HepG2 (cell line): ENCODE results near the gene IFT172. TPM values are rescaled to one million over a fixed set of nuclear protein-coding genes. Genes with fewer than 3 reads are reported as not detected.

ENCODE experiments used
- AGO2 ChIP-seq: fragments of 200-400 bp; formaldehyde crosslinking; optimal IDR thresholded peaks from 2 replicates; pipeline ENCODE3; 2017; ENCODE audit warnings: mild to moderate bottlenecking, low read depth, low read length, moderate library complexity
- AKAP8 ChIP-seq: sonication (generic); formaldehyde crosslinking; IDR thresholded peaks from 2 replicates; pipeline ENCODE4 v1.5.1; 2020; ENCODE audit warnings: mild to moderate bottlenecking, missing genetic modification reagents
- ATAD3A ChIP-seq: sonication (generic); formaldehyde crosslinking; IDR thresholded peaks from 2 replicates; pipeline ENCODE4 v1.4.0; 2020; ENCODE audit warnings: missing genetic modification reagents
- ATF3 ChIP-seq: sonication (generic); formaldehyde crosslinking; IDR thresholded peaks from 2 replicates; pipeline ENCODE4 v1.4.0; 2020; ENCODE audit warnings: missing genetic modification reagents
- FOXK1 ChIP-seq: sonication (generic); formaldehyde crosslinking; IDR thresholded peaks from 2 replicates; pipeline ENCODE4 v1.4.0; 2020; ENCODE audit warnings: low read depth, missing genetic modification reagents, borderline replicate concordance
- HDAC6 ChIP-seq: fragments of 200-600 bp; sonication (generic); IDR thresholded peaks from 2 replicates; pipeline ENCODE4 v1.7.0; 2017; ENCODE audit warnings: mild to moderate bottlenecking, antibody characterized with exemption, low read length, low read depth
- MAZ ChIP-seq, 2 experiments: sonication (generic) in 1 of 2; formaldehyde crosslinking in 1 of 2; IDR thresholded peaks; 2 replicates each; pipeline versions ENCODE4 v1.5.0 to v1.6.1; 2012 to 2020; ENCODE audit warnings: low read depth in 2 of 2, mild to moderate bottlenecking in 2 of 2, borderline replicate concordance in 1 of 2, improper control_type of control experiment in 1 of 2, low read length in 1 of 2, missing genetic modification reagents in 1 of 2, moderate library complexity in 1 of 2
- MTF1 ChIP-seq: sonication (generic); formaldehyde crosslinking; IDR thresholded peaks from 2 replicates; pipeline ENCODE4 v1.5.0; 2020; ENCODE audit warnings: missing genetic modification reagents
- MXD4 ChIP-seq: IDR thresholded peaks from 2 replicates; pipeline ENCODE4 v1.6.1; 2016; ENCODE audit warnings: mild to moderate bottlenecking, missing biosample characterization, missing genetic modification reagents
- PAF1 ChIP-seq: IDR thresholded peaks from 2 replicates; pipeline ENCODE4 v1.6.1; 2016; ENCODE audit warnings: missing genetic modification reagents, missing compliant biosample characterization
- REL ChIP-seq: sonication (generic); formaldehyde crosslinking; conservative IDR thresholded peaks from 2 replicates; pipeline ENCODE4 v1.8.0; 2022; ENCODE audit warnings: mild to moderate bottlenecking, missing genetic modification reagents, moderate library complexity
- SMAD1 ChIP-seq: sonication (generic); formaldehyde crosslinking; IDR thresholded peaks from 2 replicates; pipeline ENCODE4 v1.4.0; 2020; ENCODE audit warnings: missing genetic modification reagents, low read depth, mild to moderate bottlenecking, borderline replicate concordance
- TERF1 ChIP-seq: sonication (generic); formaldehyde crosslinking; IDR thresholded peaks from 2 replicates; pipeline ENCODE4 v1.8.0; 2022; ENCODE audit warnings: mild to moderate bottlenecking, missing genetic modification reagents, moderate library complexity
- TFAP4 ChIP-seq: sonication (generic); IDR thresholded peaks from 2 replicates; pipeline ENCODE4 v1.6.1; 2016; ENCODE audit warnings: low read depth, borderline replicate concordance
- U2AF1 ChIP-seq: fragments of 200-400 bp; formaldehyde crosslinking; optimal IDR thresholded peaks from 2 replicates; pipeline ENCODE3; 2017; ENCODE audit warnings: mild to moderate bottlenecking, low read depth, low read length
- ZBTB14 ChIP-seq: sonication (generic); formaldehyde crosslinking; IDR thresholded peaks from 2 replicates; pipeline ENCODE4 v1.4.0; 2020; ENCODE audit warnings: missing genetic modification reagents
- ZBTB38 ChIP-seq: sonication (generic); formaldehyde crosslinking; IDR thresholded peaks from 2 replicates; pipeline ENCODE4 v1.5.1; 2020; ENCODE audit warnings: mild to moderate bottlenecking, missing genetic modification reagents
- ZFP36L1 ChIP-seq: sonication (generic); formaldehyde crosslinking; IDR thresholded peaks from 2 replicates; pipeline ENCODE4 v1.8.0; 2022; ENCODE audit warnings: mild to moderate bottlenecking, missing genetic modification reagents, moderate library complexity
- ZNF235 ChIP-seq: sonication (generic); formaldehyde crosslinking; IDR thresholded peaks from 2 replicates; pipeline ENCODE4 v1.8.1; 2023; ENCODE audit warnings: mild to moderate bottlenecking, missing genetic modification reagents, borderline replicate concordance
- ZNF576 ChIP-seq: sonication (generic); formaldehyde crosslinking; IDR thresholded peaks from 2 replicates; pipeline ENCODE4 v1.4.0; 2020; ENCODE audit warnings: mild to moderate bottlenecking, missing genetic modification reagents
- ZSCAN21 ChIP-seq: sonication (generic); formaldehyde crosslinking; IDR thresholded peaks from 2 replicates; pipeline ENCODE4 v1.8.0; 2022; ENCODE audit warnings: mild to moderate bottlenecking, missing genetic modification reagents, moderate library complexity, borderline replicate concordance
- ZXDC ChIP-seq: sonication (generic); formaldehyde crosslinking; IDR thresholded peaks from 2 replicates; pipeline ENCODE4 v1.5.0; 2020; ENCODE audit warnings: mild to moderate bottlenecking, missing genetic modification reagents
- polyA plus RNA-seq, 8 experiments: library from polyadenylated mRNA; depleted of rRNA in 3 of 8; stranded (reverse) in 7 of 8; unstranded in 1 of 8; fragments of >200 nt; fragmentation: Illumina TruSeq in 4 of 8; extraction: Trizol in 4 of 8; gene quantifications; 2 replicates each; pipeline versions ENCODE4 v1.2.1 to v1.2.3, GENCODE V29; 2011 to 2016; ENCODE audit warnings: low read depth in 4 of 8, missing spikeins in 1 of 8, mixed read lengths in 1 of 8; ENCODE audit not compliant: insufficient read depth in 1 of 8
- total RNA-seq, 5 experiments: library from RNA; depleted of rRNA; stranded (reverse); fragments of >200 nt; fragmentation: Illumina TruSeq; extraction: Trizol; gene quantifications; 2 replicates each; pipeline ENCODE4 v1.2.3, GENCODE V29; 2016; ENCODE audit warnings: low read depth in 1 of 5

IFT172 gene
- total and polyA plus RNA-seq, 2 of the 13 experiments (the other 11 are each of a cell fraction or from before 2014, with no cell fraction given) = 21.6 to 35.7 TPM

- TF ChIP-seq ATF3 = no peak
- no peak for TF ChIP-seq ZFP36L1 (CRISPR knock-in tag)
- TF ChIP-seq PAF1 (CRISPR knock-in tag) = no peak
- no peak for TF ChIP-seq MTF1
- no peak for TF ChIP-seq ATAD3A
- TF ChIP-seq FOXK1 (CRISPR knock-in tag) = no peak
- TF ChIP-seq ZNF576 (CRISPR knock-in tag) = 0 out of 2 replicates have a peak, but pooled peaks have one; percentile 13
- TF ChIP-seq TFAP4 = peak; percentile 50; the same call in 1 of the 2 replicates
- TF ChIP-seq ZSCAN21 = no peak; the same call in none of the 2 replicates
- TF ChIP-seq REL (CRISPR knock-in tag) = no peak
- no peak for TF ChIP-seq AKAP8
- TF ChIP-seq U2AF1 = no peak
- no peak for TF ChIP-seq SMAD1 (CRISPR knock-in tag)
- TF ChIP-seq ZBTB14 (CRISPR knock-in tag) = no peak
- no peak for TF ChIP-seq TERF1 (CRISPR knock-in tag)
- TF ChIP-seq MXD4 (CRISPR knock-in tag) = no peak
- TF ChIP-seq ZNF235 (CRISPR knock-in tag) = no peak
- TF ChIP-seq HDAC6 = no peak
- TF ChIP-seq AGO2 = peak; percentile 20
- 0 out of 2 replicates have a peak, but pooled peaks have one; percentile 12 for TF ChIP-seq ZXDC (CRISPR knock-in tag)
- no peak for TF ChIP-seq MAZ (IDR thresholded peaks at IDR 0.05; ENCODE audit: borderline replicate concordance, low read depth, low read length)
- no peak for TF ChIP-seq MAZ (CRISPR knock-in tag; IDR thresholded peaks at IDR 0.05; ENCODE audit: low read depth)
- peak; percentile 63 for TF ChIP-seq ZBTB38 (CRISPR knock-in tag)
Observed at GRCh38 chr2:27494284-27494943, 4.9 kb upstream of the IFT172 start (continued).
